HL-60/S4 treated with retinoic acid at 250 ng/mL for 4 days and 3 days (cell line): ENCODE measurements around the gene GPR135.

Experiments
- in situ Hi-C: fragments of 300-500 bp; cut with MboI; formaldehyde crosslinking; loops from 2 replicates; pipeline ENCODE4 v1.7.0; 2022; ENCODE audit warnings: low sequenced_read_pairs

Gene GPR135

DNA sequence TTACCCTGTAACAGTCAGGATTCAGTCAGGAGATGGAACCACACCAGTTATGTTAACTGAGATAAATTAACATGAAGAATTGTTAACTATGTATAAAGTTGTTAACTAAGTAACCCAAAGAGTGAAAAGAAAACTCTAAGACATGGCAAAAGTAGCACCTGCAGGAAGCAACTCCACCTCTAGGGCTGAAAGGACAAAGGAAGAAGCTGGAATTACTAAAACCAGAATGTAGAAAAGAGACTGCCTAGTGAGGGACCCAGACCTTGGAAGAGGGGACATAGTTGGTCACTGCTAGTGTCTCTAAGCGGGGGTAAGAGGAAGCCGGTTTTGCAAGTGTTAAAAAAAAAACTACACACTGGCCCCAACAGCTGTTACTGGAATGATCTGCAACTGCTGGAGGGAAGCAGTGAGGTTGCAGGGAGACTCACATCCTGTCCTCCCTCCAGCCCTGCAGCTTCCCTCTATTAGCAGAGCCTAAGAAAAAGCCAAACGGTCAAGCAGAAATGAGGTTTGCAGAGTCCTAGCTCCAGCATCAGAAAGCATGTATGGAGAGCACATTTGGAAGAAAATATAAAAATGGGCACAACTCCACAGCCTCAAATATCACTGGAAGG is 39.8 kb downstream of the GPR135 start:
- in situ Hi-C loops = no loop called here

DNA sequence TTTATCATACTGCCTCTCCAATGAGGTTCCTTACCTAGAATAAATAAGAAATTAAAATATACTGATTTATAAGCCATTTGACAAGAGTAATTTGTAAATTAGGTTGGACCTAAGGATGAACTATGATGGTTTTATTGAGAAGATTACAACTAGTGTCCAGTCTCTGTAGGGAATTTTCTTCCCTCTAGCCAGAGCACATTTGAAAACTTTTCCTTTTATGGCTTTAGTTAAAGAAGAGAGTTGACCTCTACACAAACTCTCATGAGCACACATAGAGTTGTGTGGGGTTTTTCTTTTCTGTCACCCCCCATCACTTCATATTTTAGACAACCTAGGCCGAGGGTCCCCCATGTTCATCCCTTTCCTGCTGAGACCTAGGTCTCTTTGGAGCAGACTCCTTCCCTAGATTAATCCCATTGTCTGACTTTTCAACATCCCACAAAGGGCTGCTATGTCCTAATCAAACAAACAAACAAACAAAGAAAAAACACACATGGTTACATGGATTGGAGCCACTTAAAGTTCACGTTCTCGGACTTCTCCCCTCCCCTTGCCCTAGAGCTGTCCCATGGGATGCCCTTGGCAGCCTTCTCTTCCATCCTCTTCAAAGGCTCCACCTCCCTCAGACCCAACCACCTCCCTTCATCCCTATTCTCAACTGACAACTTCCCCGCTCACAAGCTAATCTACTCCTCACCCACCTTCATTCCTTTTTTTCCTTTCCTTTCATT is 40.7 kb downstream of the GPR135 start:
- in situ Hi-C loops = no loop called here

DNA sequence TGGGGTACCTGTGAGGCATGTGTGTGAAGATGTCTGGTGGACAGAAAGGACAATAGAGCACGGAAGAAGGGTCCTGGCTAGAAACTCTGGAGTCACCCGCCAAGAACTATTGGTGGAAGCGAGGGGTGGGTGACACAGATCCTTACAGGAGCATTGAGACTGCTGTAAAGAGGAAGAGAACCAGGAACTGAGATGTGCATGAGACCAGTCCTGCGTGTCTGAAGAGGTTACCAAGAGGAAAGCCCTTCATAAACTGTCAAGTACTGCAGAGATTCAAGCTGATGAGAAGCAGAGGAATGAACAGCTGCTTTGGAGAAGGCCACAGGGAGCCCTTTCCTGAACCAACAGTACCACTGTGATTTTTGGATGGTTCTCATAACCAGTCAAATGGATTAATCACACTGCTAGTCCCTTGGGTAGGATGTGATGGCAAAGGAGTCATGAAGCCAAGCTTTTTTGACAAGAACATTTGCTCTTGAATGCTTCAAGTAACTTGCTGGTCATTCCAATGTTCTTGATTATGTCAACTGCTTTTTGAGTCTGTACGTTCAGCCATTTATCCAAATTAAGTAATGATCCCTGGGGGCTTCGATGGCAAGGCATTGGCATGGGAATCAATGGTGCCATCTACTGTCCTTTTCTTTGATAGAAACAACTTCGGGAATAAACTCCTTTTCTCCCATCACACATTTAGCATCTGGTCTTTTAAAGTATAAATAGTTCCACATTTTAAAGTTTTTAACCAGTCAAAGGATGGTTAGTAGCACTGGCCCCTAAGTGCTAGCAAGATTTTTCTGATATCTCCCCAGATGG is 42.9 kb downstream of the GPR135 start:
- in situ Hi-C loops = no loop called here

DNA sequence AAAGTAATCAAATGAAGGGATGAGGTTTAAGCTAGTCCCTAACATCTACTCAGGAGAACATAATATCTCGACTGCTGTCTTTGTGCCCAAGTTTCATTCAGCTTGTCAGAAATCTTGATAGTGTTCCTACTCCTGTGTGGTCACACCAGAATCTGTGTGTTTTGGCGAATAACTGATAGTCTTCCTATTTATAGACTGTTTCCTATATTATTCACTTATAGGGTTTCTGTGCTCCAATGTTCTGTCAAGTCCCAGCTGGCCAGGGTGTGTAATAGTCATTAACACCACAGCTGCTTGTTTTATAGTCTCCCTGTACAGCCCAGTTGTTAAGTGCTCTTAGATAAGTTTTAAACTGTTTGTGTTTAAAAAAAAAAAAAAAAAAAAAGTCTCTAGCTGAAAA is 45.9 kb downstream of the GPR135 start:
- in situ Hi-C loops = no loop called here

DNA sequence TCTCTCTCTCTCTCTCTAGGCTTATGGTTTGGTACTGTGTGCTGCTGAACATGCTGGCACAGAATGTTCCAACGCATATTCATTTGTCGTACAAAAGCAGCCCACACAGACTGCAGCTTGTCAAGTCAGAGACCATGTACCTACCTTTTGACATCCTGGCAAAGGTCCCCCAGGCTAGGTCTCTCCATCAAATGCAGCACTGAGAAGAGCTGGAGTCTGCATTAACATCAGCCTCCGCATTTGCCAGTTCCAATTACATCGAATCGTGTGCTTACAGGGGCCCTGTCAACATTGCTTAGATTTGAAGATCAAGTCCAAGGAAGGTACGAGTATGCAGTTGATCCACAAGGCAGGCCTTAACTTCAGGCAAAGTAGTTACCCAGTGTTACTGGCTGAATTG is 47.9 kb downstream of the GPR135 start:
- in situ Hi-C loops = no loop called here

DNA sequence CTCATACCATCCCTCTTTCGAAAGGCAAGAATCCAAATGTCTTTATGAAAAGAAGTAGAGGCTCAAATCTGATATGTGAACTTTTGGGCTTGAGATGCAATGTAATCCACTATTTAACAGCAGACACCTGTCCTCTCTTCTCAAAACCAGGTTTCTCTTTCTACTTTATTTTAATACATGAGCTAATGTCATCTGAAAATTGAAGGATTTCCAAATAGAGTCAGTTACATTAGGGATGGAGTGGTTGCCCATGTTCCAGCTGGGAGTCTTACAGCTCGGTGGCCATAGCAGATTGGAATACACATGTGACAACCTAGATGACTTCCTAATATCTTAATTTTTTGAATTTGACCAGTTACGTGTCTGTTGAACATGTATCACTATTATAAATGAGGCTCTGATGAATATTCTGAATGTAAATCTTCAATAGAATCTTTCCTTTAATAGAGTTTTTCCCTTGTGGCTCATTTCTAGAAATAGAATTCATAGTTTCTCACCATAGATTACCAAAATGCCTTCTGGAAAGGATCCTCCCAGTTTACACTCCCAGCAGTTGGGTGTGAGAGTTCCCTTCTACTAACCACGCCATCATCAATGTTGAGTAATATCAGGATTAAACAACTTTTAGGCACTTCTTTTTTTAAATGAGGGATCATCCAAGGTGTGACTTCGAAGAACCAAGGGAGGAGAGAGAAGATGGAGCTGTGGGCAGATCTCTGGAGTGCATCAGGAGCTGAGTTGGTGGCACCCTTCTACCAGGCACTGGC is 49.2 kb downstream of the GPR135 start:
- in situ Hi-C loops = no loop called here
